GM19468 (cell line): Measurements from ENCODE around the gene SMYD4.
"Not testable (repeated sequence)": the region's sequence is repeated elsewhere in the genome, so short reads cannot be mapped to it uniquely, and the experiment has no call there.

ENCODE experiments used
- ATAC-seq: cut with Tn5 transposase; IDR thresholded peaks from one replicate; pipeline ENCODE4 v1.9.1; 2021; ENCODE audit warnings: mild to moderate bottlenecking, moderate library complexity, moderate number of reproducible peaks; ENCODE audit not compliant: unreplicated experiment; ENCODE audit errors: extremely low read depth

Gene SMYD4

DNA sequence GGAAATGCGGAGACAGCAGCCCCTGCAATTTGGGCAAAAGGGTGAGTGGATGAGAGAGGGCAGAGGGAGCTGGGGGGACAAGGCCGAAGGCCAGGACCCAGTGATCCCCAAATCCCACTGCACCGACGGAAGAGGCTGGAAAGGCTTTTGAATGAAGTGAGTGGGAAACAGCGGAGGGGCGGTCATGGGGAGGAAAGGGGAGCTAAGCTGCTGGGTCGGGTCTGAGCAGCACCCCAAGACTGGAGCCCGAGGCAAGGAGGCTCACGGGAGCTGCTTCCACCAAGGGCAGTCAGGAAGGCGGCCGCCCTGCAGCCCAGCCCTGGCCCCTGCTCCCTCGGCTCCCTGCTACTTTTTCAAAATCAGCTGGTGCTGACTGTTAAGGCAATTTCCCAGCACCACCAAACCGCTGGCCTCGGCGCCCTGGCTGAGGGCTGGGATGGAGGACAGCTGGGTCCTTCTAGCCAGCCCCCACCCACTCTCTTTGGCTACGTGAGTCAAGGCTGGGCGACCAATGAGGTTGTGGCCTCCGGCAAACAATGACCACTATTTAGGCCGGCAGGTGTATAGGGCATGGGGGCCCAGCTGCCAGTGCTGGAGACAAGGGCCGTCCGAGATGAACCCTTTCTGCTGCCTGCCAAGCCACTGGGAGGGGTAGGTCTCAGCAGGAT, 67.3 kb downstream of the SMYD4 start:
- ATAC-seq: no peak

DNA sequence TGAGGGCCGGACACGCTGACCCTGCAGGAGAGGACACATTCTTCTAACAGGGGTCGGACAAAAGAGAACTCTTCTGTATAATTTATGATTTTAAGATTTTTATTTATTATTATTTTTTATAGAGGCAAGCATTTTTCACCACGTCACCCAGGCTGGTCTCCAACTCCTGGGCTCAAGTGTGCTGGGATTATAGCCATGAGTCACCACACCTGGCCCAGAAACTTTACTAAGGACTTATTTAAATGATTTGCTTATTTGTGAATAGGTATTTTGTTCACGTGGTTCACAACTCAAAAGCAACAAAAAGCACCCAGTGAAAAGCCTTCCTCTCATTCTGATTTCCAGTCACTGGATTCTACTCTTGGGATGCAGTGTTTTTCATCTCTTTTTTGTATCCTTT, 70.2 kb downstream of the SMYD4 start:
- no peak for ATAC-seq

- ATAC-seq: no peak
Observed at GRCh38 chr17:1758807-1759206, 70.9 kb downstream of the SMYD4 start.

- ATAC-seq: no peak
Observed at GRCh38 chr17:1755827-1756262, 73.9 kb downstream of the SMYD4 start.

DNA sequence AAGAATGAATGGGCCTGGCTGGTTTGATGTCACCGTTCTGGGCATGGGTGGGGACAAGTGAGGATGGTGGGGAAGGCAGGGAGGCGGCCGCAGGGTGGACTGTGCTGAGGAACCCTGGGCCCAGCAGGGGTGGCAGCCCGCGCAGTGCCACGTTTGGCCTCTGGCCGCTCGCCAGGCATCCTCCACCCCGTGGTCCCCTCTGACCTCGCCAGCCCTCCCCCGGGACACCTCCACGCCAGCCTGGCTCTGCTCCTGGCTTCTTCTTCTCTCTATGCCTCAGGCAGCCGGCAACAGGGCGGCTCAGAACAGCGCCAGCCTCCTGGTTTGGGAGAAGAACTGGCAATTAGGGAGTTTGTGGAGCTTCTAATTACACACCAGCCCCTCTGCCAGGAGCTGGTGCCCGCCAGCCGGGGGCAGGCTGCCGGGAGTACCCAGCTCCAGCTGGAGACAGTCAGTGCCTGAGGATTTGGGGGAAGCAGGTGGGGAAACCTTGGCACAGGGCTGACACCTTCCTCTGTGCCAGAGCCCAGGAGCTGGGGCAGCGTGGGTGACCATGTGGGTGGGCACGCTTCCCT, 74.4 kb downstream of the SMYD4 start:
- no peak for ATAC-seq

- ATAC-seq: no peak
Observed at GRCh38 chr17:1754430-1755112, 75.1 kb downstream of the SMYD4 start.

- ATAC-seq: no peak
Observed at GRCh38 chr17:1753767-1754429, 75.8 kb downstream of the SMYD4 start.

DNA sequence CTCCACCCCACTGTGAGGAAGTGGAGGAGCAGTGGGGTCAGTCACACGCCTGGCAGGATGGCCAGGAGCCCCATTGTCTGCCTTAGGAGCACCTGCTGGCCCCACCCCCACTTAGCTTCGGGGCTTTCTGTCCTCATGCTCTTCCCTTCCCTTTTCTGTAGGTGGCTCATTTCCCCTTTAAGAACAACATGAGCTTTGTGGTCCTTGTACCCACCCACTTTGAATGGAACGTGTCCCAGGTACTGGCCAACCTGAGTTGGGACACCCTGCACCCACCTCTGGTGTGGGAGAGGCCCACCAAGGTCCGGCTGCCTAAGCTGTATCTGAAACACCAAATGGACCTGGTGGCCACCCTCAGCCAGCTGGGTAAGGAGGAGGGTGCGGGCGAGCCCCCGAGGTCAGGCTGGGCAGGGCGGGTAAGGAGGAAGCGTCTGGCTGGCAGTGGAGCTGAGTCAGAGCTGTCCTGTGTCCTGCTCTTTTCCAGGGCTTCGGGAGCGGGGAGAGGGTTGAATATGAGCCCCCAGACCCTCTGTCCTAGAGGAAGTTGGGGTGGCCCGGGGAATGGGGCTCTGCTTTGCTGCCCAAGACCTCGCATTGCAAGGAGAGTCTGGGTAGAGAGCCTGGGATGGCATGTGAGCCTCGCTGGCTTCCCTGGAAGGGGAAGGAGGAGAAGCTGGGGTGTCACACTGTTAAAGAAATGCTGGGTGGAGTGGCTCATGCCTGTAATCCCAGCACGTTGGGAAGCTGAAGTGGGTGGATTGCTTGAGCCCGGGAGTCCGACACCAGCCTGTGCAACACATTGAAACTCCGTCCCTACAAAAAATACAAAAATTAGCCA, 77.1 kb downstream of the SMYD4 start:
- ATAC-seq: no peak

GRCh38 chr17:1750628-1751027, 79.1 kb downstream of the SMYD4 start:
- ATAC-seq: no peak

DNA sequence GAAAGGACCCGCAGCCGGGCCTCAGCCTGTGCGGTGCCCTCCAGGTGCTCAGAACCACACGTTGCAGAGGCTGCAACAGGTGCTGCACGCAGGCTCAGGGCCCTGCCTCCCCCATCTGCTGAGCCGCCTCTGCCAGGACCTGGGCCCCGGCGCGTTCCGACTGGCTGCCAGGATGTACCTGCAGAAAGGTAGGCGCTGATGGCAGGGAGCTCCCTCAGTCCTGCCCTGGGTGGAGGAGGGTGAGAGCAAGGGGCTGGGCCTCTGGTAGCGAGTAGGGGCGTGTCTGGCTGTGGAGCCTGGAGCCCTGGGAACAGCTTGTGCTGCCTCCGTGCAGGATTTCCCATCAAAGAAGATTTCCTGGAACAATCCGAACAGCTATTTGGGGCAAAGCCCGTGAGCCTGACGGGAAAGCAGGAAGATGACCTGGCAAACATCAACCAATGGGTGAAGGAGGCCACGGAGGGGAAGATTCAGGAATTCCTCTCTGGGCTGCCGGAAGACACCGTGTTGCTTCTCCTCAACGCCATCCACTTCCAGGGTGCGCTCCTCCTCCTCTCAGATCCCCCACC, 82.6 kb downstream of the SMYD4 start:
- ATAC-seq: no peak

DNA sequence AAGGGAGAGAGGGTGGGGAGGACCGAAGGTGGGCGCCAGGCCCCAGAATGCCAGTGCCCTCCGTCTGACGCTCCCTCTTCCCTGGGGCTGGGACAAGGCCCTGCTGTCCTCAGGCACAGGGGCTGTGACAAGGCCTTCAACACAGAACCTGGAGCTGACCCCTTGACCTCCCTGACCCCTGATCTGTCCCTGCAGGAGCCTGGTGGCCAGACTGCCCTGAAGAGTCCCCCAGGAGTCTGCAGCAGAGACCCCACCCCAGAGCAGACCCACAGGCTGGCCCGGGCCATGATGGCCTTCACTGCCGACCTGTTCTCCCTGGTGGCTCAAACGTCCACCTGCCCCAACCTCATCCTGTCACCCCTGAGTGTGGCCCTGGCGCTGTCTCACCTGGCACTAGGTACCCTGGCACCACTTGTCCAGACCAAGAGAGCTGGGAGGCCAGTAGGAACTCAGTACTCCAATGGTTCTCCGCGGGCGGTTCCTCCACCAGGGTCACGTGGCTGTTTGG, 84.1 kb downstream of the SMYD4 start:
- no peak for ATAC-seq

GRCh38 chr17:1744551-1745512, 84.9 kb downstream of the SMYD4 start:
- no peak for ATAC-seq

DNA sequence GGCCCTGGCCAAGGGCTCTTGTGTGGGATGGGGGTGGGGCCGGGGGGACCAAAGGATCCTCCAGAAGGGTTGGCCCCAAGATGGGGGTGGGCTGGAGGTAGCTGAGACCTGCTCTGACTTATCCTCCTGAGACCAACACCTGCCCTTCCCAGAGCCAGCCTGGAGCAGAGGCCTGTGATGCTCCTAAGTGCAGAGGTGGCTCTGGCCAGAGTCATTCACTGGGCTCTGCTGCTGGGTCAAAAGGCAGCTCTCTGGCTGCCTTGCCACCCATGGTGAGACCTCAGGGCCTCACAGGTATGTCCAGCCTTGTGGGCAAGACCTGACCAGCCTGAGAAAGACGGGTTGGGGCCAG, 86.6 kb downstream of the SMYD4 start:
- no peak for ATAC-seq

- no peak for ATAC-seq
Observed at GRCh38 chr17:1742371-1743087, 87.2 kb downstream of the SMYD4 start, which contains the start of gene SERPINF2. Gene SERPINF2 (plus strand): TSS chr17:1742871. CDS start chr17:1744996, 2,125 bp downstream.

- not testable (repeated sequence) for ATAC-seq
Observed at GRCh38 chr17:1741899-1742298, 87.8 kb downstream of the SMYD4 start.

DNA sequence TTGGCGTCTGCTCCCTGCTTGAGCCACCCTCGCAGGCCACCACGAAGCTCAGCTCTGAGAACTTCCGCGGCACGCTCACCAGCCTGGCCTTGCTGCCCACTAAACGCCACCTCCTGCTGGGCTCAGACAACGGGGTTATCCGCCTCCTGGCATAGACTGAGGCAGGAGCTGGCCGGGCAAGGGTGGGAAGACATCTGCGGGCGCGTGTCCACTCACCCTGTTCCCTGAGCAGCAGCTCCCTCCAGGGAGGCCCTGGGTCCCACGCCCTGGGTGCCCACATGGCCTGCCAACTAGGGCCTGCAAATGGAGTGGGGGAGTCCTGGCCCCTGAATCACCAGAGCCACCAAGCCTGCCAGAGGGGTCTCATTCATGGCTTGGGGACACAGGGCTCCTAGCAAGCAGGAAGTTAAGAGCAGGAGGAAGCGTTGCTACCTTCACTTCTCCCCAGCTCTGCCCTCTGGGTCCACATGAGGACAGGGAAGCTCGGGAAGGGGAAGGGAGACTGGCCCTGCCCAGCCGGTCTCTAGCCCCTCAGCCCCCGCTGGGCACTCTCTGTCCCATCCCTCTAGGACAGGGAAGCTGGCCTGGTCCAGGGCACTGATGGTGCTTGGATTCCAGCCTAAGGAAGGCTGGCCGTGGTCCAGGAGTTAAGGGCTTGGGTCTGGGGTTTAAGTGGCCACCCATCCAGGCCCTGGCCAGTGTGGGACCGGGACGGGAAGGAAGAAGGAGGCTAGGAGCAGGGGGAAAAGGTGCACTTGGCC, 92.0 kb downstream of the SMYD4 start:
- no peak for ATAC-seq
